ENCODE results near the gene CTSF.

CTSF gene

DNA sequence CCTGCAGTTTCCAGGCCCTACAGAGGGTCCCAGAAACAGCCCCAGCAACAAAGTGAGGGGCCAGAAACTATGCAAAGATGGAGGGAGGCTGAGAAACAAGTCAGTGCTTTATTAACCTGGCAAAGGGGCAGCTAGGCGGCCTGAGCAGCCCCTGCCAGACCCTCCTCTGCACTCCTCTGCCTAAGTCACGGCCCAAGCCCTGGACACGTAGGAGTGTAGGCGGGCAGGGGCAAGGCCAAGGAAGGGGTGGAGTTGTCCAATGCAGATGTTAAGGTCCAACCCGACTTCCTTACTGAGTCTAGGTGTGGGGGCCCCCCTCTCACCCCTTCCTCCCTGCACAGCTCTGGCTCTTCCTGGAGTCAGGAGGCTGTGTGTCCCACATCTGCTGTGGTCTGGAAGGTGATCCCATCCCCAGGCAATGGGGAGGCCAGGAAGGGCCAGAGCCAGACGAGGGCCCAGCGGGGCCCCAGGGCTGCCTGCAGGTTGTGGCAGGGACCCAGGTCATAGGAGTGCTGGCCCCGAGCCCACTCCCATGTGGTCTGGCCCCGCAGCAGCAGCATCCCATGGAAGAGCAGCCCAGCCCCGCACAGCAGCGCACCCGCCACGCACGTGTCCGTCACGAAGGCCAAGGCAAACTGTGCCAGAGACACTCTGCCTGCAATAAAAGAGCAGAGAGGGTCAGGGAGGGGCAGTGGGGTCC, 29.1 kb downstream of the CTSF start:
- TF ChIP-seq, protein P1, sequence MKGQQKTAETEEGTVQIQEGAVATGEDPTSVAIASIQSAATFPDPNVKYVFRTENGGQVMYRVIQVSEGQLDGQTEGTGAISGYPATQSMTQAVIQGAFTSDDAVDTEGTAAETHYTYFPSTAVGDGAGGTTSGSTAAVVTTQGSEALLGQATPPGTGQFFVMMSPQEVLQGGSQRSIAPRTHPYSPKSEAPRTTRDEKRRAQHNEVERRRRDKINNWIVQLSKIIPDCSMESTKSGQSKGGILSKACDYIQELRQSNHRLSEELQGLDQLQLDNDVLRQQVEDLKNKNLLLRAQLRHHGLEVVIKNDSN (IDR thresholded peaks at IDR 0.05): no peak
- TF ChIP-seq EGR1 (IDR thresholded peaks at IDR 0.05) (no peak), TCF12 (IDR thresholded peaks at IDR 0.05; ENCODE audit: low read depth) (no peak), TEAD4 (IDR thresholded peaks at IDR 0.05) (no peak), FOXM1 (IDR thresholded peaks at IDR 0.05; ENCODE audit: borderline replicate concordance, low read depth) (no peak), YY1 (IDR thresholded peaks at IDR 0.05; ENCODE audit: low read depth) (no peak), CREB1 (IDR thresholded peaks at IDR 0.05; ENCODE audit: low read depth) (no peak), EP300 (IDR thresholded peaks at IDR 0.05; ENCODE audit: borderline replicate concordance) (no peak), NFIC (IDR thresholded peaks at IDR 0.05) (no peak), CEBPB (IDR thresholded peaks at IDR 0.05) (no peak)
- TF ChIP-seq, protein P2, sequence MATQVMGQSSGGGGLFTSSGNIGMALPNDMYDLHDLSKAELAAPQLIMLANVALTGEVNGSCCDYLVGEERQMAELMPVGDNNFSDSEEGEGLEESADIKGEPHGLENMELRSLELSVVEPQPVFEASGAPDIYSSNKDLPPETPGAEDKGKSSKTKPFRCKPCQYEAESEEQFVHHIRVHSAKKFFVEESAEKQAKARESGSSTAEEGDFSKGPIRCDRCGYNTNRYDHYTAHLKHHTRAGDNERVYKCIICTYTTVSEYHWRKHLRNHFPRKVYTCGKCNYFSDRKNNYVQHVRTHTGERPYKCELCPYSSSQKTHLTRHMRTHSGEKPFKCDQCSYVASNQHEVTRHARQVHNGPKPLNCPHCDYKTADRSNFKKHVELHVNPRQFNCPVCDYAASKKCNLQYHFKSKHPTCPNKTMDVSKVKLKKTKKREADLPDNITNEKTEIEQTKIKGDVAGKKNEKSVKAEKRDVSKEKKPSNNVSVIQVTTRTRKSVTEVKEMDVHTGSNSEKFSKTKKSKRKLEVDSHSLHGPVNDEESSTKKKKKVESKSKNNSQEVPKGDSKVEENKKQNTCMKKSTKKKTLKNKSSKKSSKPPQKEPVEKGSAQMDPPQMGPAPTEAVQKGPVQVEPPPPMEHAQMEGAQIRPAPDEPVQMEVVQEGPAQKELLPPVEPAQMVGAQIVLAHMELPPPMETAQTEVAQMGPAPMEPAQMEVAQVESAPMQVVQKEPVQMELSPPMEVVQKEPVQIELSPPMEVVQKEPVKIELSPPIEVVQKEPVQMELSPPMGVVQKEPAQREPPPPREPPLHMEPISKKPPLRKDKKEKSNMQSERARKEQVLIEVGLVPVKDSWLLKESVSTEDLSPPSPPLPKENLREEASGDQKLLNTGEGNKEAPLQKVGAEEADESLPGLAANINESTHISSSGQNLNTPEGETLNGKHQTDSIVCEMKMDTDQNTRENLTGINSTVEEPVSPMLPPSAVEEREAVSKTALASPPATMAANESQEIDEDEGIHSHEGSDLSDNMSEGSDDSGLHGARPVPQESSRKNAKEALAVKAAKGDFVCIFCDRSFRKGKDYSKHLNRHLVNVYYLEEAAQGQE (IDR thresholded peaks at IDR 0.05; ENCODE audit: low read depth): no peak
- TF ChIP-seq, protein P3, sequence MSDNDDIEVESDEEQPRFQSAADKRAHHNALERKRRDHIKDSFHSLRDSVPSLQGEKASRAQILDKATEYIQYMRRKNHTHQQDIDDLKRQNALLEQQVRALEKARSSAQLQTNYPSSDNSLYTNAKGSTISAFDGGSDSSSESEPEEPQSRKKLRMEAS (IDR thresholded peaks at IDR 0.05): no peak

DNA sequence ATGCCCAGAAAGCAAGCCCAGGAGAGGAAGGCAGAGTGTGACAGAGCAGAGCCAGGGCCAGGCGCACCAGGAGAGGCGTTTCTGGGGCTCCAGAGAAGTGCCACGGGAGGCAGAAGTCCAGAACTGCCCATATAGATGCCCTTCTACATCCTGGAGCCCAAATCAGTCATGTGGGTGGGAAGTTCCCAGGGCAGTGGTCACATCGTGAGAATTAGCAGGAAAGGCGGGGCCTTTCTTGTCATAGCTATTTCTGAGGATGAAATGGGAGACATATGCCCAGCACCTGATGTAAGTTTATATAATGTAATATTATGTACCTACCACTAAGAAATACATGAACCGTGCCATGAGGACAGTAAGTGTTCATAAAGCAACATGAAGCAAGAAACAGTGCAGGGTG, 35.6 kb downstream of the CTSF start:
- TF ChIP-seq TEAD4 (IDR thresholded peaks at IDR 0.05) (no peak), EP300 (IDR thresholded peaks at IDR 0.05; ENCODE audit: borderline replicate concordance) (no peak), EGR1 (IDR thresholded peaks at IDR 0.05) (no peak), RAD21 (IDR thresholded peaks at IDR 0.05; ENCODE audit: low read depth) (no peak), NFIC (IDR thresholded peaks at IDR 0.05) (no peak), CREB1 (IDR thresholded peaks at IDR 0.05; ENCODE audit: low read depth) (no peak), TCF12 (IDR thresholded peaks at IDR 0.05; ENCODE audit: low read depth) (no peak), ZBTB7A (IDR thresholded peaks at IDR 0.05; ENCODE audit: low read depth) (no peak), TAF1 (IDR thresholded peaks at IDR 0.05; ENCODE audit: low read depth) (no peak), FOXM1 (IDR thresholded peaks at IDR 0.05; ENCODE audit: borderline replicate concordance, low read depth) (no peak), CEBPB (IDR thresholded peaks at IDR 0.05) (no peak), YY1 (IDR thresholded peaks at IDR 0.05; ENCODE audit: low read depth) (no peak)
- TF ChIP-seq, protein P1 (IDR thresholded peaks at IDR 0.05): no peak
- TF ChIP-seq, protein P3 (IDR thresholded peaks at IDR 0.05): no peak
- TF ChIP-seq, protein P2 (IDR thresholded peaks at IDR 0.05; ENCODE audit: low read depth): no peak

DNA sequence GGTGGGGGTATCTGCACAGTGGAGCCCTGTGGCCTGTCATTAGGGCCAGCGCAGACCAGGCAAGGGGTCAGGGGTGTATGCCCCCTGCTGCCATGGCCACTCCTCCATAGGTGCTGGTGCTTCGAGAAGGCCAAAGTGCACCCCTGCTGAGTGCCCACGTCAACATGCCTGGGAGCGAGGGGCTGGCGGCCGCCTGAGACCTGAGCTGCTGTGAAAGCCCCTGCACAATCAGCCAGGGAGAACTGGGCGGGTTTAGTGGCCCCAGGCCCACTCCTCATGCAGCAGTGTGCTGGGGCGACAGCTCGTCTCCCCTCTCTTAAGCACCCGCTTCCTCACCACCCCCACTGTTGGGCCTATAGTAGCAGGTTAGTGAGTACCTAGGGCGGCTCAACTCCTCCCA, 36.6 kb downstream of the CTSF start:
- TF ChIP-seq FOXM1 (IDR thresholded peaks at IDR 0.05; ENCODE audit: borderline replicate concordance, low read depth) (no peak), CEBPB (IDR thresholded peaks at IDR 0.05) (no peak), ZBTB7A (IDR thresholded peaks at IDR 0.05; ENCODE audit: low read depth) (no peak), RAD21 (IDR thresholded peaks at IDR 0.05; ENCODE audit: low read depth) (no peak), TAF1 (IDR thresholded peaks at IDR 0.05; ENCODE audit: low read depth) (no peak), YY1 (IDR thresholded peaks at IDR 0.05; ENCODE audit: low read depth) (no peak), TEAD4 (IDR thresholded peaks at IDR 0.05) (no peak), CREB1 (IDR thresholded peaks at IDR 0.05; ENCODE audit: low read depth) (no peak), TCF12 (IDR thresholded peaks at IDR 0.05; ENCODE audit: low read depth) (no peak), EGR1 (IDR thresholded peaks at IDR 0.05) (no peak), NFIC (IDR thresholded peaks at IDR 0.05) (no peak), EP300 (IDR thresholded peaks at IDR 0.05; ENCODE audit: borderline replicate concordance) (no peak)
- TF ChIP-seq, protein P1 (IDR thresholded peaks at IDR 0.05): no peak
- TF ChIP-seq, protein P3 (IDR thresholded peaks at IDR 0.05): no peak
- TF ChIP-seq, protein P2 (IDR thresholded peaks at IDR 0.05; ENCODE audit: low read depth): no peak
